HepG2 (cell line): ENCODE measurements around the gene NBPF4. TPM values are rescaled to one million over a fixed set of nuclear protein-coding genes. Genes with fewer than 3 reads are reported as not detected.
A peak's percentile ranks its signal among the peaks of the same experiment; 100 is the strongest.

Experiments
- ATAC-seq: fragments of 200-7000 bp; cut with Tn5 transposase; 3 replicates; pipeline ENCODE4 v1.9.1; 2020; ENCODE audit warnings: mild to moderate bottlenecking, moderate library complexity
- BruUV-seq: library from RNA; stranded (reverse); fragments of 400-500 nt; replicated peaks from 2 replicates; lab custom pipeline; 2021; lab: Mats Ljungman, UMichigan
- CTCF ChIA-PET: fragments of 300-600 bp; formaldehyde crosslinking; extraction: SDS; loops from one replicate; lab custom pipeline; 2021; ENCODE audit warnings: low total read pairs, inconsistent platforms, low intra/inter-chr PET ratio; lab: Yijun Ruan, JAX
- POLR2A ChIA-PET: fragments of 350-600 bp; sonication (Branson Sonifier 250); formaldehyde crosslinking; loops from one replicate; lab custom pipeline; 2020; ENCODE audit warnings: antibody characterized with exemption, inconsistent platforms; lab: Yijun Ruan, JAX
- DNase-seq: peaks from one replicate; pipeline ENCODE4 v3.0.0-alpha.2; 2015; ENCODE audit warnings: low spot score
- FAIRE-seq: peaks from 3 replicates; lab custom pipeline; 2011; peaks lifted over from hg19 to GRCh38; lab: Jason Lieb, UNC
- H2AFZ ChIP-seq: one replicate; pipeline ENCODE4 v1.6.1; 2011; ENCODE audit warnings: low read length, inconsistent platforms
- H3K27ac ChIP-seq: fragments of 300-600 bp; 3 replicates; pipeline ENCODE4 v1.8.0; 2011; ENCODE audit warnings: mixed run types, mild to moderate bottlenecking, mixed read lengths, low read length, inconsistent platforms; ENCODE audit not compliant: insufficient read depth; ENCODE audit errors: extremely low read length
- H3K27me3 ChIP-seq, 2 experiments: fragments of 200-600 bp in 1 of 2; 2 replicates in 1 of 2; 3 replicates in 1 of 2; pipeline versions ENCODE4 v1.6.0 to v1.8.0; 2011; ENCODE audit warnings: low read length in 2 of 2, mild to moderate bottlenecking in 2 of 2, moderate library complexity in 2 of 2, inconsistent platforms in 1 of 2; ENCODE audit not compliant: insufficient read depth in 2 of 2, control insufficient read depth in 1 of 2
- H3K36me3 ChIP-seq, 2 experiments: fragments of 200-600 bp in 1 of 2; replicated peaks in 1 of 2; 2 replicates in 1 of 2; 3 replicates in 1 of 2; pipeline versions ENCODE4 v1.5.1 to v1.8.0; 2011; ENCODE audit warnings: low read length in 2 of 2, inconsistent platforms in 1 of 2; ENCODE audit not compliant: insufficient read depth in 2 of 2, control insufficient read depth in 1 of 2
- H3K4me1 ChIP-seq: 2 replicates; pipeline ENCODE4 v1.5.1; 2012; ENCODE audit warnings: low read length, inconsistent platforms; ENCODE audit not compliant: insufficient read depth
- H3K4me2 ChIP-seq: 2 replicates; pipeline ENCODE4 v1.6.0; 2011; ENCODE audit warnings: low read depth, low read length, inconsistent platforms
- H3K4me3 ChIP-seq, 3 experiments: fragments of 200-600 bp in 1 of 3; sonication (generic), shearing (Covaris generic) in 1 of 3; replicated peaks in 1 of 3; 2 replicates each; pipeline ENCODE4 v1.5.1; 2011 to 2016; ENCODE audit warnings: low read length in 3 of 3, inconsistent platforms in 2 of 3, low read depth in 2 of 3, mild to moderate bottlenecking in 2 of 3, control low read depth in 1 of 3, mixed read lengths in 1 of 3; ENCODE audit not compliant: insufficient read depth in 1 of 3
- H3K79me2 ChIP-seq: one replicate; pipeline ENCODE4 v1.6.1; 2011; ENCODE audit warnings: low read length, inconsistent platforms; ENCODE audit not compliant: insufficient read depth
- H3K9ac ChIP-seq: 2 replicates; pipeline ENCODE4 v1.6.0; 2011; ENCODE audit warnings: mild to moderate bottlenecking, low read depth, low read length, inconsistent platforms; ENCODE audit not compliant: insufficient read depth
- H3K9me3 ChIP-seq: 2 replicates; pipeline ENCODE4 v1.5.1; 2012; ENCODE audit warnings: mild to moderate bottlenecking, low read length
- H4K20me1 ChIP-seq: 2 replicates; pipeline ENCODE4 v1.6.0; 2011; ENCODE audit warnings: inconsistent platforms, mild to moderate bottlenecking, low read length, moderate library complexity; ENCODE audit not compliant: insufficient read depth
- BORCS8-MEF2B ChIP-seq: sonication (generic); formaldehyde crosslinking; IDR thresholded peaks from 2 replicates; pipeline ENCODE4 v1.8.0; 2022; ENCODE audit warnings: mild to moderate bottlenecking, missing genetic modification reagents
- CEBPG ChIP-seq: IDR thresholded peaks from 2 replicates; pipeline ENCODE4 v1.6.1; 2016
- DNMT1 ChIP-seq: sonication (generic); formaldehyde crosslinking; IDR thresholded peaks from 2 replicates; pipeline ENCODE4 v1.5.1; 2020; ENCODE audit warnings: mild to moderate bottlenecking, missing genetic modification reagents
- HDAC6 ChIP-seq: fragments of 200-600 bp; sonication (generic); IDR thresholded peaks from 2 replicates; pipeline ENCODE4 v1.7.0; 2017; ENCODE audit warnings: mild to moderate bottlenecking, antibody characterized with exemption, low read length, low read depth
- HNRNPH1 ChIP-seq: fragments of 200-400 bp; formaldehyde crosslinking; optimal IDR thresholded peaks from 2 replicates; pipeline ENCODE3; 2017; ENCODE audit warnings: mild to moderate bottlenecking, low read depth, low read length
- KLF12 ChIP-seq: sonication (generic); formaldehyde crosslinking; IDR thresholded peaks from 2 replicates; pipeline ENCODE4 v1.4.0; 2020; ENCODE audit warnings: missing genetic modification reagents, borderline replicate concordance
- NFYB ChIP-seq: sonication (generic); formaldehyde crosslinking; IDR thresholded peaks from 2 replicates; pipeline ENCODE4 v1.4.0; 2020; ENCODE audit warnings: missing genetic modification reagents
- PRMT3 ChIP-seq: sonication (generic); formaldehyde crosslinking; IDR thresholded peaks from 2 replicates; pipeline ENCODE4 v1.8.1; 2022; ENCODE audit warnings: low read depth, mild to moderate bottlenecking, moderate library complexity, missing genetic modification reagents, borderline replicate concordance
- TAF15 ChIP-seq: fragments of 200-400 bp; formaldehyde crosslinking; IDR thresholded peaks from one replicate; pipeline ENCODE4 v1.6.1; 2018; ENCODE audit warnings: mild to moderate bottlenecking, low read depth, low read length; ENCODE audit not compliant: poor library complexity, severe bottlenecking
- ZNF616 ChIP-seq: sonication (generic); formaldehyde crosslinking; IDR thresholded peaks from 2 replicates; pipeline ENCODE4 v1.5.0; 2020; ENCODE audit warnings: low read depth, mild to moderate bottlenecking, missing genetic modification reagents
- ZNF782 ChIP-seq: sonication (generic); formaldehyde crosslinking; IDR thresholded peaks from 2 replicates; pipeline ENCODE4 v1.4.0; 2020; ENCODE audit warnings: missing genetic modification reagents, mild to moderate bottlenecking, borderline replicate concordance
- WGBS: methylation state at CpG from one replicate; pipeline ENCODE4 v1.1.6; 2017; ENCODE audit warnings: low lambda C conversion rate; 5-methylcytosine and 5-hydroxymethylcytosine counted together
- in situ Hi-C: cut with HindIII; loops from 2 replicates; pipeline ENCODE4 v1.10.0; 2017; ENCODE audit warnings: low pct_unique_long_range_greater_than_20kb; ENCODE audit not compliant: extremely low pct_ligation_motif_present
- intact Hi-C: fragments of 100-400 bp; cut with micrococcal nuclease; formaldehyde crosslinking; loops from one replicate; pipeline ENCODE4 v1.10.0; 2022; ENCODE audit not compliant: unreplicated experiment
- polyA plus RNA-seq, 8 experiments: library from polyadenylated mRNA; depleted of rRNA in 3 of 8; stranded (reverse) in 7 of 8; unstranded in 1 of 8; fragments of >200 nt; fragmentation: Illumina TruSeq in 4 of 8; extraction: Trizol in 4 of 8; gene quantifications; 2 replicates each; pipeline versions ENCODE4 v1.2.1 to v1.2.3, GENCODE V29; 2011 to 2016; ENCODE audit warnings: low read depth in 4 of 8, missing spikeins in 1 of 8, mixed read lengths in 1 of 8; ENCODE audit not compliant: insufficient read depth in 1 of 8
- total RNA-seq, 5 experiments: library from RNA; depleted of rRNA; stranded (reverse); fragments of >200 nt; fragmentation: Illumina TruSeq; extraction: Trizol; gene quantifications; 2 replicates each; pipeline ENCODE4 v1.2.3, GENCODE V29; 2016; ENCODE audit warnings: low read depth in 1 of 5
- TF ChIP-seq, protein P1 (sequence below): sonication (generic); formaldehyde crosslinking; IDR thresholded peaks from 2 replicates; pipeline ENCODE4 v1.8.0; 2022; ENCODE audit warnings: mild to moderate bottlenecking, missing genetic modification reagents, borderline replicate concordance
- TF ChIP-seq, protein P2 (sequence below): sonication (generic); formaldehyde crosslinking; IDR thresholded peaks from 2 replicates; pipeline ENCODE4 v1.5.0; 2020; ENCODE audit warnings: mild to moderate bottlenecking, missing genetic modification reagents
- TF ChIP-seq, protein P3 (sequence below): sonication (generic); formaldehyde crosslinking; IDR thresholded peaks from 2 replicates; pipeline ENCODE4 v1.4.0; 2020; ENCODE audit warnings: missing genetic modification reagents
- TF ChIP-seq, protein P4 (sequence below): sonication (generic); formaldehyde crosslinking; IDR thresholded peaks from 2 replicates; pipeline ENCODE4 v1.4.0; 2020; ENCODE audit warnings: missing genetic modification reagents, borderline replicate concordance

The NBPF4 gene
- total and polyA plus RNA-seq, 2 of the 13 experiments (the other 11 are each of a cell fraction or from before 2014, with no cell fraction given), result not detected

DNA sequence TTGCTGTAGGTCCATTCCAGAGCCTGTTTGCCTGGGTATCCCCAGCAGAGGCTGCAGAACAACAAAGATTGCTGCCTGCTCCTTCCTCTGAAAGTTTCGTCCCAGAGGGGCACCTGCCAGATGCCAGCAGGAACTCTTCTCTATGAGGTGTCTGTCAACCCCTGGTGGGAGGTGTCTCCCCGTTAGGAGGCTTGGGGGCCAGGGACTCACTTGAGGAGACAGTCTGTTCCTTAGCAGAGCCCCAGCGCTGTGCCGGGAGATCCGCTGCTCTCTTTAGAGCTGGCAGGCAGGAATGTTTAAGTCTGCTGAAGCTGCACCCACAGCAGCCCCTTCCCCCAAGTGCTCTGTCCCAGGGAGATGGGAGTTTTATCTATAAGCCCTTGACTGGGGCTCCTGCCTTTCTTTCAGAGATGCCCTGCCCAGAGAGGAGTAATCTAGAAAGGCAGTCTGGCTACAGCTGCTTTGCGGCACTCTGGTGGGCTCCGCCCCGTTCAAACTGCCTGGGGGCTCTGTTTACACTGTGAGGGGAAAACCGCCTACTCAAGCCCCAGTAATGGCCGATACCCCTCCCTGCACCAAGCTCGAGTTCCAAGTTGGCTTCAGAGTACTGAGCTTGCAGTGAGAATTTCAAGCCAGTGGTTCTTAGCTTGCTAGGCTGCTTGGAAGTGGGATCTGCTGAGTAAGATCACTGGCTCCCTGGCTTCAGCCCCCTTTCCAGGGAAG is 35.0 kb downstream of the NBPF4 start:
- peaks cover 0 to 8% of the 10 kb centered on the region in 2 experiments; a peak in 1 of 5 replicates for H3K27me3 ChIP-seq
- H4K20me1 ChIP-seq, result no peaks in the 10 kb centered on the region
- FAIRE-seq (no peak), DNase-seq (no peak), ATAC-seq (no peak; the same call in 2 of the 3 replicates)
- peak overlapping the region; percentile 46 for H3K4me2 ChIP-seq
- WGBS, result 0% methylated on average over 2 of the region's 11 CpGs
- no TSS peak for BruUV-seq
- intact Hi-C loops, result no loop called here
- no peaks in the 10 kb centered on the region for H3K79me2 ChIP-seq
- in situ Hi-C loops, result no loop called here
- H2AFZ ChIP-seq, result peak overlapping the region; percentile 17
- H3K27ac ChIP-seq, result no peak overlapping the region
- no peak overlapping the region for H3K4me3 ChIP-seq
- ChIA-PET POLR2A (no interaction called here), CTCF (no interaction called here)
- no peaks in the 10 kb centered on the region for H3K36me3 ChIP-seq
- H3K9me3 ChIP-seq, result no peaks in the 10 kb centered on the region
- peaks cover 6% of the 10 kb centered on the region; the same call in 1 of the 2 replicates for H3K4me1 ChIP-seq
- no peak overlapping the region for H3K9ac ChIP-seq
- TF ChIP-seq HDAC6, result no peak
- TF ChIP-seq, protein P1, sequence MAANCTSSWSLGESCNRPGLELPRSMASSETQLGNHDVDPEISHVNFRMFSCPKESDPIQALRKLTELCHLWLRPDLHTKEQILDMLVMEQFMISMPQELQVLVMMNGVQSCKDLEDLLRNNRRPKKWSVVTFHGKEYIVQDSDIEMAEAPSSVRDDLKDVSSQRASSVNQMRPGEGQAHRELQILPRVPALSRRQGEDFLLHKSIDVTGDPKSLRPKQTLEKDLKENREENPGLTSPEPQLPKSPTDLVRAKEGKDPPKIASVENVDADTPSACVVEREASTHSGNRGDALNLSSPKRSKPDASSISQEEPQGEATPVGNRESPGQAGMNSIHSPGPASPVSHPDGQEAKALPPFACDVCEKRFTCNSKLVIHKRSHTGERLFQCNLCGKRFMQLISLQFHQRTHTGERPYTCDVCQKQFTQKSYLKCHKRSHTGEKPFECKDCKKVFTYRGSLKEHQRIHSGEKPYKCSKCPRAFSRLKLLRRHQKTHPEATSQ (CRISPR knock-in tag), result no peak
- TF ChIP-seq, protein P2, sequence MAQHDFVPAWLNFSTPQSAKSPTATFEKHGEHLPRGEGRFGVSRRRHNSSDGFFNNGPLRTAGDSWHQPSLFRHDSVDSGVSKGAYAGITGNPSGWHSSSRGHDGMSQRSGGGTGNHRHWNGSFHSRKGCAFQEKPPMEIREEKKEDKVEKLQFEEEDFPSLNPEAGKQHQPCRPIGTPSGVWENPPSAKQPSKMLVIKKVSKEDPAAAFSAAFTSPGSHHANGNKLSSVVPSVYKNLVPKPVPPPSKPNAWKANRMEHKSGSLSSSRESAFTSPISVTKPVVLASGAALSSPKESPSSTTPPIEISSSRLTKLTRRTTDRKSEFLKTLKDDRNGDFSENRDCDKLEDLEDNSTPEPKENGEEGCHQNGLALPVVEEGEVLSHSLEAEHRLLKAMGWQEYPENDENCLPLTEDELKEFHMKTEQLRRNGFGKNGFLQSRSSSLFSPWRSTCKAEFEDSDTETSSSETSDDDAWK (CRISPR knock-in tag), result no peak
- no peak for TF ChIP-seq TAF15
- no peak for TF ChIP-seq KLF12 (CRISPR knock-in tag)
- TF ChIP-seq CEBPG (CRISPR knock-in tag), result no peak
- TF ChIP-seq, protein P3, sequence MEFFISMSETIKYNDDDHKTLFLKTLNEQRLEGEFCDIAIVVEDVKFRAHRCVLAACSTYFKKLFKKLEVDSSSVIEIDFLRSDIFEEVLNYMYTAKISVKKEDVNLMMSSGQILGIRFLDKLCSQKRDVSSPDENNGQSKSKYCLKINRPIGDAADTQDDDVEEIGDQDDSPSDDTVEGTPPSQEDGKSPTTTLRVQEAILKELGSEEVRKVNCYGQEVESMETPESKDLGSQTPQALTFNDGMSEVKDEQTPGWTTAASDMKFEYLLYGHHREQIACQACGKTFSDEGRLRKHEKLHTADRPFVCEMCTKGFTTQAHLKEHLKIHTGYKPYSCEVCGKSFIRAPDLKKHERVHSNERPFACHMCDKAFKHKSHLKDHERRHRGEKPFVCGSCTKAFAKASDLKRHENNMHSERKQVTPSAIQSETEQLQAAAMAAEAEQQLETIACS (CRISPR knock-in tag), result no peak
- TF ChIP-seq, protein P4, sequence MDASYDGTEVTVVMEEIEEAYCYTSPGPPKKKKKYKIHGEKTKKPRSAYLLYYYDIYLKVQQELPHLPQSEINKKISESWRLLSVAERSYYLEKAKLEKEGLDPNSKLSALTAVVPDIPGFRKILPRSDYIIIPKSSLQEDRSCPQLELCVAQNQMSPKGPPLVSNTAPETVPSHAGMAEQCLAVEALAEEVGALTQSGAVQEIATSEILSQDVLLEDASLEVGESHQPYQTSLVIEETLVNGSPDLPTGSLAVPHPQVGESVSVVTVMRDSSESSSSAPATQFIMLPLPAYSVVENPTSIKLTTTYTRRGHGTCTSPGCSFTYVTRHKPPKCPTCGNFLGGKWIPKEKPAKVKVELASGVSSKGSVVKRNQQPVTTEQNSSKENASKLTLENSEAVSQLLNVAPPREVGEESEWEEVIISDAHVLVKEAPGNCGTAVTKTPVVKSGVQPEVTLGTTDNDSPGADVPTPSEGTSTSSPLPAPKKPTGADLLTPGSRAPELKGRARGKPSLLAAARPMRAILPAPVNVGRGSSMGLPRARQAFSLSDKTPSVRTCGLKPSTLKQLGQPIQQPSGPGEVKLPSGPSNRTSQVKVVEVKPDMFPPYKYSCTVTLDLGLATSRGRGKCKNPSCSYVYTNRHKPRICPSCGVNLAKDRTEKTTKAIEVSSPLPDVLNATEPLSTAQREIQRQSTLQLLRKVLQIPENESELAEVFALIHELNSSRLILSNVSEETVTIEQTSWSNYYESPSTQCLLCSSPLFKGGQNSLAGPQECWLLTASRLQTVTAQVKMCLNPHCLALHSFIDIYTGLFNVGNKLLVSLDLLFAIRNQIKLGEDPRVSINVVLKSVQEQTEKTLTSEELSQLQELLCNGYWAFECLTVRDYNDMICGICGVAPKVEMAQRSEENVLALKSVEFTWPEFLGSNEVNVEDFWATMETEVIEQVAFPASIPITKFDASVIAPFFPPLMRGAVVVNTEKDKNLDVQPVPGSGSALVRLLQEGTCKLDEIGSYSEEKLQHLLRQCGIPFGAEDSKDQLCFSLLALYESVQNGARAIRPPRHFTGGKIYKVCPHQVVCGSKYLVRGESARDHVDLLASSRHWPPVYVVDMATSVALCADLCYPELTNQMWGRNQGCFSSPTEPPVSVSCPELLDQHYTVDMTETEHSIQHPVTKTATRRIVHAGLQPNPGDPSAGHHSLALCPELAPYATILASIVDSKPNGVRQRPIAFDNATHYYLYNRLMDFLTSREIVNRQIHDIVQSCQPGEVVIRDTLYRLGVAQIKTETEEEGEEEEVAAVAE (CRISPR knock-in tag), result no peak
- TF ChIP-seq ZNF782, result no peak
- TF ChIP-seq NFYB (CRISPR knock-in tag), result no peak
- TF ChIP-seq PRMT3 (CRISPR knock-in tag), result no peak
- TF ChIP-seq DNMT1, result no peak
- TF ChIP-seq ZNF616, result no peak
- no peak for TF ChIP-seq BORCS8-MEF2B
- no peak for TF ChIP-seq HNRNPH1
